GM12874 (cell line): Measurements from ENCODE around the gene CDA.

Source experiments
- CTCF ChIP-seq: IDR thresholded peaks from 2 replicates; pipeline ENCODE4 v1.5.1; 2011; ENCODE audit warnings: low read depth, mild to moderate bottlenecking, control low read depth, low read length, moderate library complexity; ENCODE audit not compliant: insufficient read depth

The CDA gene

GRCh38 chr1:20610970-20611369, 22.1 kb downstream of the CDA start:
- no peak for TF ChIP-seq CTCF

GRCh38 chr1:20611652-20612051, 22.8 kb downstream of the CDA start:
- no peak for TF ChIP-seq CTCF

GRCh38 chr1:20612221-20612746, 23.4 kb downstream of the CDA start:
- TF ChIP-seq CTCF: no peak

GRCh38 chr1:20614131-20614579, 25.3 kb downstream of the CDA start:
- TF ChIP-seq CTCF: no peak

DNA sequence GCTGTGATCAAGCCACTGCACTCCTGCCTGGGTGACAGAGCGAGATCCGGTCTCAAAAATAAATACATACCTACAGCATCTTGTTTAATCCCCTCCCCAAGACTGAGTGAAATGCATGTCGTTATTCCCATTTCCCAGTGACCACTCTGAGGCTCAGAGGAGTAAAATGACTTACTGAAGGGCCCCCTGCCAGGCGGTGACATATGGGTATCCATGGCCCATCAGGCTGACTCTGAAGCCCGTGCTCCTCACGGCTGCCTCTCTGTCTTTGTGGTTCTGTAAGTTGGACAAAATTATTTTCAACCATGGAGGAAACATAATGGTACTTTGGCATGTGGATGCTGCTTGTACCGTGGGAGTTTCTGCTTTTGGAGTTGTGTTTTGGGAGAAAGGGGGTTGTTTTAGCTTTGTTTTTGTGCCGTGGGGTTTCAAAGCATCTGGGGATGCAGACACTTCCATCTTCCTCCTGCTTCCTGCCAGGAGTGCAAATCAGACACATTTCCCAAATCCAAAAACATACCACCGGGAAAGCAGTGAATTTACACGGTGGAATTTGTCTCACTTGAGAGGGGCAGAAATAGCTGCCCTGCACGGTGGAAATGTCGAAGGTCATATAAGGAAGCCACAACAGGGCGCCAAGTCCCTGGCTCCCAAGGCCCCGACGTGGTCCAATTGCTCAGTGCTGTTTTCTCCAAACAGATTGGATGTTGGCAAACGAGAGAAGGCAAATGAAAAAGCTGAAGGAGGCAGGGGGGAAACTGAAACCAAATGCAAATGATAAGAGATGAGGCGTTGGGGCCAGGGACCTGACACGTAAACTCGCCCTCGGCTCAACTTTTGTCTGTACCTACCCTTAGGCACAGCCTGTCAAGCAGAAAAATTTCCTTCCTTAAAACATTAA, 27.3 kb downstream of the CDA start:
- TF ChIP-seq CTCF: no peak

DNA sequence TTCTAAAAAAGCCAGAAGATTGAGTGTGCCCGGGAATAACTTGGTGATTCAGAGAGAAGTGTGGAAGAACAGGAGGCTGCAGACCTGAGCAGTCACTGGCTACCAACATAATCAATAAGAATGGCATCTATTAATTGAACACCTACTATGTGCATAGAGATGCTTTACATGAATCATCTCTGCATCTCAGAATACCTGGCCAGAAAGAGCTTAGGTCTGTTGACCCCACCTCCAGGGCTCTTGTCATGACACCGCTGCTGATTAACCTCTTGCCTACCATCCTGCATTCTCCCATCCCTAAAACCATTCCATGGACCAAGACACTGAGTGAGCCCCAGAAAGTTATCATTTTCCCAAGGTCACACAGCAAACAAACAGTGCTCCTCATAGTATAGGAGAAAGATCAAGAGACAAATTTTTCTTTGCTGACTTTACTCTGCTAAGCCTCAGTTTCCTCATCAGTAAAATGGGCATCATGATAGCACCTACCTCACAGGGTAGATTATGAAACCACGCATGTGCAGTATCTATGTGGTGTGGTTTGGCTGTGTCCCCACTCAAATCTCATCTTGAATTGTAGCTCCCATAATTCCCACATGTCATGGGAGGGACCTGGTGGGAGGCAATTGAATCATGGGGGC, 28.1 kb downstream of the CDA start:
- no peak for TF ChIP-seq CTCF

DNA sequence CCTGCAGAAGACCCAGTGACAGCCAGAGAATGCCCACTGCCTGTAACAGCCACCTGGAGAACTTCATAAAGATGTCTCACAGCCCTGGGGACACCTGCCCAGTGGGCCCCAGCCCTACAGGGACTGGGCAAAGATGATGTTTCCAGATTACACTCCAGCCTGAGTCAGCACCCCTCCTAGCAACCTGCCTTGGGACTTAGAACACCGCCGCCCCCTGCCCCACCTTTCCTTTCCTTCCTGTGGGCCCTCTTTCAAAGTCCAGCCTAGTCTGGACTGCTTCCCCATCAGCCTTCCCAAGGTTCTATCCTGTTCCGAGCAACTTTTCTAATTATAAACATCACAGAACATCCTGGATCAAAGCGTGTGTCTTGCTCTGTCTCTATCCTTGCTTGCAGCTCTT, 29.7 kb downstream of the CDA start:
- no peak for TF ChIP-seq CTCF
